ENCODE measurements around the gene PRKAR2B. TPM values are rescaled to one million over a fixed set of nuclear protein-coding genes. Genes with fewer than 3 reads are reported as not detected.

Gene PRKAR2B
- total and polyA plus RNA-seq, 2 experiments from 2014 or later: 0.81 to 3.2 TPM

DNA sequence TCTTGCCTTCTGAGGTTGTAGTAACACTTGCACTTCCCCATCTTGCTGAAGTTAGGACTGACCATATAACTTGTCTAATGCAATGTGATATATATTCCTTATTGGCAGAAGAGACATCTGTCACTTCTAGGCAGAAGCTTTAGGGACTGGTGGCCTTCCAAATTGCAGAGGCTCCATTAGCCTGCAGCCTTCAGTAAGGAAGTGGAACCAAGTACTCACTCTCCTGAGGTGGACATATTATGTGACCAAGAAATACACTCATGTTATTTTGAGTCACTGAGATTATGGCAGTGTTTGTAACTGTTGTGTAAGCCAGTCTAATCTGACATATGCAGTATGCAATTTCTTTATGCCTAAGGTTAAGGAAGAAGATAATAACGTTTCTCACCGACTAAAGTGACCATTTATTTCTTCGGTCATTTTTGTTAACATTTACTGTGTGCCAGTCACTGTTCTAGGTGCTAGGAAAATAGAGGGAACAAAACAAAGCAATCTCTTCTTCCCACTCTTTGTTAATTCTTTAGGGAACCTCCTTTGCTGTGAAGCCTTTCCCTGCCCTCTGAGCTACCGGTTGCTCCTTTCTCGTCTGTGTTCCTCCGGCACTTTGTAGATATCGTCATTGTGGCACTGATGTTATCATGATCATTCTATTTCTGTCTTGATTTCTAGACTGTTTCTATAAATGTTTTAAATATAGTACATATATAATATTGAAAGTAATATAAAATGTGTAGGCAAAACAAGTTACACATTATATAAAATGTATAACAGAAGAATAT, 71.4 kb downstream of the PRKAR2B start:
- DNase-seq: peak; percentile 24
- in situ Hi-C loops (cut with MboI): no loop called here
- Histone ChIP-seq H3F3A (ENCODE audit: insufficient read depth) (0 out of 2 replicates have a peak, but pooled peaks cover 2% of the 10 kb centered on the region), H3K9me3 (ENCODE audit: low read depth) (no peaks in the 10 kb centered on the region), H3K9ac (no peak overlapping the region), H3K27me3 (replicated peaks; ENCODE audit: insufficient read depth) (no peaks in the 10 kb centered on the region), H4K20me1 (ENCODE audit: insufficient read depth) (no peaks in the 10 kb centered on the region), H3K36me3 (ENCODE audit: low read depth) (no peaks in the 10 kb centered on the region), H2AFZ (no peak overlapping the region), H3K79me2 (ENCODE audit: insufficient read depth) (no peaks in the 10 kb centered on the region), H3K4me2 (ENCODE audit: unreplicated experiment) (no peak overlapping the region), H3K9me2 (ENCODE audit: insufficient read depth) (no peaks in the 10 kb centered on the region), H3K27ac (no peak overlapping the region), H3K4me3 (no peak overlapping the region), H3K4me1 (ENCODE audit: insufficient read depth) (peaks cover 15% of the 10 kb centered on the region)
- 81 to 86% methylated on average over 7 of the region's 7 CpGs for WGBS, 2 experiments (ENCODE audit: low coverage in 1 of 2, low lambda C conversion rate in 2 of 2, missing lambda C conversion rate in 2 of 2)
- TF ChIP-seq EZH2phosphoT487 (IDR thresholded peaks at IDR 0.05; ENCODE audit: insufficient read depth, low read depth): no peak
- TF ChIP-seq EZH2 (IDR thresholded peaks at IDR 0.05; ENCODE audit: insufficient read depth, poor library complexity, severe bottlenecking): no peak

DNA sequence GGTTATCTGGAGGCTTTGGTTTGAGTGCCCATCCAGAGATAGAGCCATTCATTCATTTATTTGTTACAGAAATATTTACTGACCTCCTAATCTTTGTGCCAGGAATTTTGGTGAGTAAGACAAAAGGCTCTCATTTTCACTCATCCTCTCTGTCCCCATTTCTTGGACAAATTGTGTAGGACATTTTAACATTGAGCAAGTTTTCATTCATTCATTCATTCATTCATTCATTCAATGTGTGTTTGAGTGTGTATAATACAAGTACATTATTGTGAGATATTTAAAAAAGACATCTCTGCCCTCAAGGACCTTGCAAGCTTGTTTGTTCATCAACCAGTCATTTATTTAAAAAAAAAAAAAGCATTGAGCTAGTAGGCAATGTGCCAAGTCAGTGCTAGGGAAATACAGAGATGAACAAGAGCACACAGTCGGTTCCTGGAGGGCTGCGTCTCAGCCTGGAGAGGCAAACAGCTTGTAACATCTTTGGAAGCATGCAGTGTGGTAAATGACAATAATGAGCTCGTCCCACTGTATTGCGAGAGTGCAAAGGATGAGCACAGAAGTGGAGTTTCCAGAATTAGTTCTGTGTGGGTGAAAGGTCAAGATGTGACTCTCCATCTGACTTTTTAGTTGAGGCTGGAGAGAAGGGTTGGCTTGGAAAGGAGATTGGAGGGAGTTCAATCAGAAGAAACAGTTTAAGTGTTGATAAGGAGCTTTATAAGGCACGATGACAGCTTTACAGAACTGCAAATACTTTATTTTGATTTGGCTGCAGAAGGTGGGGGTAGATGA, 73.8 kb downstream of the PRKAR2B start:
- H4K20me1 ChIP-seq (ENCODE audit: insufficient read depth): no peaks in the 10 kb centered on the region
- 26 to 33% methylated on average over 5 of the region's 5 CpGs for WGBS, 2 experiments (ENCODE audit: low coverage in 1 of 2, low lambda C conversion rate in 2 of 2, missing lambda C conversion rate in 2 of 2)
- in situ Hi-C loops (cut with MboI): no loop called here

GRCh38 chr7:107119376-107120105, 75.0 kb downstream of the PRKAR2B start:
- WGBS, 2 experiments (ENCODE audit: low coverage in 1 of 2, low lambda C conversion rate in 2 of 2, missing lambda C conversion rate in 2 of 2): 55 to 56% methylated on average over 6 of the region's 6 CpGs
- H4K20me1 ChIP-seq (ENCODE audit: insufficient read depth): no peaks in the 10 kb centered on the region
- no peak overlapping the region for H3K9ac ChIP-seq
- H3K27me3 ChIP-seq (replicated peaks; ENCODE audit: insufficient read depth): no peaks in the 10 kb centered on the region
- H3F3A ChIP-seq (ENCODE audit: insufficient read depth): 0 out of 2 replicates have a peak, but pooled peaks cover 2% of the 10 kb centered on the region
- H3K4me1 ChIP-seq (ENCODE audit: insufficient read depth): peaks cover 18% of the 10 kb centered on the region
- H3K9me2 ChIP-seq (ENCODE audit: insufficient read depth): no peaks in the 10 kb centered on the region
- DNase-seq: no peak
- no peak overlapping the region for H3K4me2 ChIP-seq (ENCODE audit: unreplicated experiment)
- H3K79me2 ChIP-seq (ENCODE audit: insufficient read depth): no peaks in the 10 kb centered on the region
- in situ Hi-C loops (cut with MboI): no loop called here
- no peak overlapping the region for H2AFZ ChIP-seq
- no peak overlapping the region for H3K27ac ChIP-seq
- no peak overlapping the region for H3K4me3 ChIP-seq
- TF ChIP-seq EZH2 (IDR thresholded peaks at IDR 0.05; ENCODE audit: insufficient read depth, poor library complexity, severe bottlenecking): no peak
- TF ChIP-seq EZH2phosphoT487 (IDR thresholded peaks at IDR 0.05; ENCODE audit: insufficient read depth, low read depth): no peak
- H3K36me3 ChIP-seq (ENCODE audit: low read depth): no peaks in the 10 kb centered on the region
- H3K9me3 ChIP-seq (ENCODE audit: low read depth): no peaks in the 10 kb centered on the region

More for the DNA sequence above, 73.8 kb downstream of the PRKAR2B start:
- Histone ChIP-seq H3K4me1 (ENCODE audit: insufficient read depth) (peaks cover 18% of the 10 kb centered on the region), H3K9me3 (ENCODE audit: low read depth) (no peaks in the 10 kb centered on the region), H3K4me3 (no peak overlapping the region), H3K4me2 (ENCODE audit: unreplicated experiment) (no peak overlapping the region), H2AFZ (no peak overlapping the region), H3K27ac (no peak overlapping the region), H3K9ac (no peak overlapping the region), H3K36me3 (ENCODE audit: low read depth) (no peaks in the 10 kb centered on the region), H3K27me3 (replicated peaks; ENCODE audit: insufficient read depth) (no peaks in the 10 kb centered on the region), H3K9me2 (ENCODE audit: insufficient read depth) (no peaks in the 10 kb centered on the region), H3F3A (ENCODE audit: insufficient read depth) (0 out of 2 replicates have a peak, but pooled peaks cover 2% of the 10 kb centered on the region), H3K79me2 (ENCODE audit: insufficient read depth) (no peaks in the 10 kb centered on the region)
- DNase-seq: peak; percentile 54
- TF ChIP-seq EZH2phosphoT487 (IDR thresholded peaks at IDR 0.05; ENCODE audit: insufficient read depth, low read depth) (no peak), EZH2 (IDR thresholded peaks at IDR 0.05; ENCODE audit: insufficient read depth, poor library complexity, severe bottlenecking) (no peak)

- Histone ChIP-seq H3K9ac (no peak overlapping the region), H4K20me1 (ENCODE audit: insufficient read depth) (no peaks in the 10 kb centered on the region), H3F3A (ENCODE audit: insufficient read depth) (0 out of 2 replicates have a peak, but pooled peaks cover 2% of the 10 kb centered on the region), H2AFZ (peak overlapping the region; percentile 52), H3K27me3 (replicated peaks; ENCODE audit: insufficient read depth) (no peaks in the 10 kb centered on the region), H3K36me3 (ENCODE audit: low read depth) (no peaks in the 10 kb centered on the region), H3K4me1 (ENCODE audit: insufficient read depth) (peaks cover 18% of the 10 kb centered on the region), H3K4me3 (no peak overlapping the region), H3K9me2 (ENCODE audit: insufficient read depth) (no peaks in the 10 kb centered on the region), H3K27ac (no peak overlapping the region), H3K9me3 (ENCODE audit: low read depth) (no peaks in the 10 kb centered on the region), H3K4me2 (ENCODE audit: unreplicated experiment) (peak overlapping the region; percentile 7), H3K79me2 (ENCODE audit: insufficient read depth) (no peaks in the 10 kb centered on the region)
- in situ Hi-C loops (cut with MboI): no loop called here
- DNase-seq: peak; percentile 29
- 22 to 29% methylated on average over 4 of the region's 4 CpGs for WGBS, 2 experiments (ENCODE audit: low coverage in 1 of 2, low lambda C conversion rate in 2 of 2, missing lambda C conversion rate in 2 of 2)
- TF ChIP-seq EZH2phosphoT487 (IDR thresholded peaks at IDR 0.05; ENCODE audit: insufficient read depth, low read depth) (no peak), EZH2 (IDR thresholded peaks at IDR 0.05; ENCODE audit: insufficient read depth, poor library complexity, severe bottlenecking) (no peak)
Observed at GRCh38 chr7:107122486-107122911, 78.0 kb downstream of the PRKAR2B start.

All from GM23248 (cell line).